ENCODE data around the gene AUH.

DNA sequence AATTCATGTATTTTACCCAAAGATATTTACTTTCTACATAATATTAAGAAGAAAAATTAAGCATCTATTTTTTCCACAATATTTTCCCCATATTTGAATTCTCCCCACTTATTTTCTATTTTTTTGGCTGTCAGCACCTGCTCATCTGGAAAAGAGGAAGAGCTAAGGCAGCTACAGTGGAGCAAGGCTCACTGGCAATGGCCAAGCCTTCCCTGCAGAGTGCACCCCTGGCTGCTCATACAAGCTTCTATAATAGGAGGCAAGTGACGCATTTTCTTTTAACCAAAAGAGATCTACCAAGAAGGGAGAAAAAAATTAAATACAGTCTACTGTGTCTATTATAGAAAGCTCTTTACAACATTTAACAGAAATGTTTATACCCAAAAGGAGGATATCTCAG is 72.5 kb downstream of the AUH start:
- TF ChIP-seq, protein P1, sequence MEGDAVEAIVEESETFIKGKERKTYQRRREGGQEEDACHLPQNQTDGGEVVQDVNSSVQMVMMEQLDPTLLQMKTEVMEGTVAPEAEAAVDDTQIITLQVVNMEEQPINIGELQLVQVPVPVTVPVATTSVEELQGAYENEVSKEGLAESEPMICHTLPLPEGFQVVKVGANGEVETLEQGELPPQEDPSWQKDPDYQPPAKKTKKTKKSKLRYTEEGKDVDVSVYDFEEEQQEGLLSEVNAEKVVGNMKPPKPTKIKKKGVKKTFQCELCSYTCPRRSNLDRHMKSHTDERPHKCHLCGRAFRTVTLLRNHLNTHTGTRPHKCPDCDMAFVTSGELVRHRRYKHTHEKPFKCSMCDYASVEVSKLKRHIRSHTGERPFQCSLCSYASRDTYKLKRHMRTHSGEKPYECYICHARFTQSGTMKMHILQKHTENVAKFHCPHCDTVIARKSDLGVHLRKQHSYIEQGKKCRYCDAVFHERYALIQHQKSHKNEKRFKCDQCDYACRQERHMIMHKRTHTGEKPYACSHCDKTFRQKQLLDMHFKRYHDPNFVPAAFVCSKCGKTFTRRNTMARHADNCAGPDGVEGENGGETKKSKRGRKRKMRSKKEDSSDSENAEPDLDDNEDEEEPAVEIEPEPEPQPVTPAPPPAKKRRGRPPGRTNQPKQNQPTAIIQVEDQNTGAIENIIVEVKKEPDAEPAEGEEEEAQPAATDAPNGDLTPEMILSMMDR (IDR thresholded peaks at IDR 0.05), result no peak
- no peak for TF ChIP-seq POLR2A (IDR thresholded peaks at IDR 0.05)
- no peak for TF ChIP-seq POLR2AphosphoS5 (IDR thresholded peaks at IDR 0.05)
